ENCODE data around the gene LRRC8D. TPM values are rescaled to one million over a fixed set of nuclear protein-coding genes. Genes with fewer than 3 reads are reported as not detected.

The LRRC8D gene
- 27.1 and 27.2 TPM in 2 replicates for total RNA-seq

GRCh38 chr1:89820422-89821321 is at the start of gene LRRC8D:
Gene LRRC8D (plus strand): TSS chr1:89821032. CDS start chr1:89933069, 112,037 bp downstream.

Other genes starting within 250 kb of the LRRC8D start
- 8.2 and 10.4 TPM in 2 replicates for gene LRRC8C, start 187.9 kb upstream of the LRRC8D start, total RNA-seq
- 3.5 and 3.7 TPM in 2 replicates for gene ZNF326, start 174.1 kb downstream of the LRRC8D start, total RNA-seq

Measured in bronchus fibroblast of lung (primary cell).